BJ (cell line): ENCODE data around the gene TGFA. TPM values are rescaled to one million over a fixed set of nuclear protein-coding genes. Genes with fewer than 3 reads are reported as not detected.

ENCODE experiments used
- CTCF ChIA-PET: fragments of 350-600 bp; formaldehyde crosslinking; extraction: SDS; loops from one replicate; lab custom pipeline; 2021; ENCODE audit warnings: antibody characterized with exemption, inconsistent platforms; lab: Yijun Ruan, JAX
- POLR2A ChIA-PET: fragments of 300-600 bp; sonication (Branson Sonifier 250); formaldehyde crosslinking; extraction: SDS; loops from one replicate; lab custom pipeline; 2021; ENCODE audit warnings: antibody characterized with exemption; lab: Charles Lee
- DNase-seq: peaks from one replicate; pipeline ENCODE4 v3.0.0-alpha.2; 2011; ENCODE audit warnings: low read depth
- H3K27me3 ChIP-seq: 2 replicates; pipeline ENCODE4 v1.6.0; 2011; ENCODE audit warnings: low read length; ENCODE audit not compliant: control insufficient read depth, insufficient read depth
- H3K36me3 ChIP-seq: 2 replicates; pipeline ENCODE4 v1.5.1; 2011; ENCODE audit warnings: low read length; ENCODE audit not compliant: control insufficient read depth, insufficient read depth
- H3K4me3 ChIP-seq: 2 replicates; pipeline ENCODE4 v1.5.1; 2011; ENCODE audit warnings: low read depth, mild to moderate bottlenecking, control low read depth, low read length
- CTCF ChIP-seq: IDR thresholded peaks from 2 replicates; pipeline ENCODE4 v1.5.1; 2011; ENCODE audit warnings: low read depth, mild to moderate bottlenecking, control low read depth, inconsistent platforms, low read length, moderate library complexity; ENCODE audit not compliant: insufficient read depth
- polyA plus RNA-seq: library from polyadenylated mRNA; depleted of rRNA; stranded (reverse); fragments of >200 nt; gene quantifications from 2 replicates; pipeline ENCODE4 v1.2.3, GENCODE V29; 2011

TGFA gene
- polyA plus RNA-seq, 1 experiment, result 0.13 TPM

- CTCF ChIA-PET, result no interaction called here
- POLR2A ChIA-PET, result no interaction called here
- DNase-seq, result no peak
- Histone ChIP-seq H3K36me3 (no peaks in the 10 kb centered on the region), H3K27me3 (no peaks in the 10 kb centered on the region), H3K4me3 (no peak overlapping the region)
- no peak for TF ChIP-seq CTCF
Observed at GRCh38 chr2:70510313-70510712, 43.3 kb downstream of the TGFA start.

GRCh38 chr2:70509565-70509964, 44.1 kb downstream of the TGFA start:
- Histone ChIP-seq H3K4me3 (no peak overlapping the region), H3K36me3 (no peaks in the 10 kb centered on the region), H3K27me3 (no peaks in the 10 kb centered on the region)
- no peak for TF ChIP-seq CTCF
- DNase-seq, result no peak
- ChIA-PET CTCF (interaction anchor here (1.2 to 1.4 kb wide), 2 partner anchors 19 to 27 kb away, joined by 3 read pairs; no protein-coding TSS in a partner anchor), POLR2A (no interaction called here)

GRCh38 chr2:70508711-70509462, 44.7 kb downstream of the TGFA start:
- ChIA-PET CTCF (interaction anchor here (0.8 to 1.4 kb wide), 3 partner anchors 20 to 205 kb away, joined by 3 read pairs; no protein-coding TSS in a partner anchor), POLR2A (no interaction called here)
- no peak for TF ChIP-seq CTCF
- no peak for DNase-seq
- Histone ChIP-seq H3K4me3 (no peak overlapping the region), H3K36me3 (no peaks in the 10 kb centered on the region), H3K27me3 (no peaks in the 10 kb centered on the region)

- H3K4me3 ChIP-seq, result no peak overlapping the region
- no peaks in the 10 kb centered on the region for H3K36me3 ChIP-seq
- CTCF ChIA-PET, result interaction anchor here (1.1 kb wide), 1 partner anchor 18 kb away, joined by 6 read pairs; no protein-coding TSS in a partner anchor
- POLR2A ChIA-PET, result no interaction called here
- DNase-seq, result no peak
- H3K27me3 ChIP-seq, result no peaks in the 10 kb centered on the region; the same call in 1 of the 2 replicates
- TF ChIP-seq CTCF, result no peak
Observed at GRCh38 chr2:70505613-70506391, 47.8 kb downstream of the TGFA start.

GRCh38 chr2:70504750-70505149, 48.9 kb downstream of the TGFA start:
- ChIA-PET CTCF (no interaction called here), POLR2A (no interaction called here)

More at GRCh38 chr2:70504750-70505149, 48.9 kb downstream of the TGFA start:
- H3K36me3 ChIP-seq, result no peaks in the 10 kb centered on the region
- TF ChIP-seq CTCF, result no peak
- H3K4me3 ChIP-seq, result no peak overlapping the region
- H3K27me3 ChIP-seq, result no peaks in the 10 kb centered on the region; the same call in 1 of the 2 replicates
- no peak for DNase-seq
